Activated B cell treated with CpG ODN at 0.5 μM for 24 hours (primary cell): ENCODE results near the gene HOMER1. TPM values are rescaled to one million over a fixed set of nuclear protein-coding genes. Genes with fewer than 3 reads are reported as not detected.

Experiments
- ATAC-seq: fragments of 200-7000 bp; cut with Tn5 transposase; one replicate; pipeline ENCODE4 v1.10.0; 2021; ENCODE audit warnings: low read depth, mild to moderate bottlenecking, moderate library complexity
- CTCF ChIA-PET: fragments of 350-600 bp; sonication (Branson Sonifier 250); formaldehyde crosslinking; loops from one replicate; lab custom pipeline; 2021; ENCODE audit warnings: antibody characterized with exemption; lab: Charles Lee
- POLR2A ChIA-PET: fragments of 350-600 bp; sonication (Branson Sonifier 250); formaldehyde crosslinking; loops from one replicate; lab custom pipeline; 2021; ENCODE audit warnings: antibody characterized with exemption; lab: Charles Lee
- DNase-seq: peaks from one replicate; pipeline ENCODE4 v3.0.0; 2022
- H3K27ac Mint-ChIP-seq: one replicate; pipeline ENCODE4 v1.8.0; 2020; ENCODE audit warnings: mixed read lengths
- H3K27me3 Mint-ChIP-seq: one replicate; pipeline ENCODE4 v1.8.0; 2021; ENCODE audit warnings: mixed read lengths
- H3K36me3 Mint-ChIP-seq: one replicate; pipeline ENCODE4 v1.8.0; 2021; ENCODE audit warnings: low read depth, mixed read lengths
- H3K4me1 Mint-ChIP-seq: one replicate; pipeline ENCODE4 v1.8.0; 2021; ENCODE audit warnings: mixed read lengths
- H3K4me3 Mint-ChIP-seq: one replicate; pipeline ENCODE4 v1.8.0; 2020; ENCODE audit warnings: mild to moderate bottlenecking, mixed read lengths
- H3K9me3 Mint-ChIP-seq: one replicate; pipeline ENCODE4 v1.8.0; 2020; ENCODE audit warnings: mixed read lengths
- CTCF ChIP-seq: fragments of 200-600 bp; IDR thresholded peaks from one replicate; pipeline ENCODE4 v1.8.0; 2022; ENCODE audit warnings: antibody characterized with exemption, mild to moderate bottlenecking
- intact Hi-C: fragments of 100-400 bp; cut with micrococcal nuclease; formaldehyde crosslinking; loops from one replicate; pipeline ENCODE4 v1.15.1; 2024
- total RNA-seq: library from RNA; stranded (reverse); gene quantifications from 2 replicates; pipeline ENCODE4 v1.2.3, GENCODE V29; 2022

Gene HOMER1
- total RNA-seq, 1 donor from 2014 or later = 3.2 TPM

GRCh38 chr5:79529110-79529509 lies 15.2 kb upstream of the HOMER1 start:
- H3K27ac Mint-ChIP-seq = no peak overlapping the region
- H3K9me3 Mint-ChIP-seq = peaks cover 12% of the 10 kb centered on the region
- no peak overlapping the region for H3K4me3 Mint-ChIP-seq
- no peak for DNase-seq
- peaks cover 17% of the 10 kb centered on the region for H3K27me3 Mint-ChIP-seq
- intact Hi-C loops = no loop called here
- no peak for ATAC-seq
- POLR2A ChIA-PET = interaction anchor here (0.7 kb wide), 1 partner anchor 756 kb away, joined by 3 read pairs; no protein-coding TSS in a partner anchor
- H3K4me1 Mint-ChIP-seq = no peaks in the 10 kb centered on the region
- CTCF ChIA-PET = no interaction called here
- H3K36me3 Mint-ChIP-seq = peaks cover 6% of the 10 kb centered on the region
- no peak for TF ChIP-seq CTCF

- POLR2A ChIA-PET = interaction anchor here (0.7 kb wide), 1 partner anchor 11 kb away, joined by 4 read pairs; no protein-coding TSS in a partner anchor
- intact Hi-C loops = no loop called here
- H3K27me3 Mint-ChIP-seq = peaks cover 20% of the 10 kb centered on the region
Observed at GRCh38 chr5:79527431-79527830, 13.5 kb upstream of the HOMER1 start.

GRCh38 chr5:79526928-79527327 lies 13.0 kb upstream of the HOMER1 start:
- Mint-ChIP-seq H3K4me3 (no peak overlapping the region), H3K9me3 (peaks cover 12% of the 10 kb centered on the region), H3K27ac (no peak overlapping the region), H3K36me3 (peaks cover 6% of the 10 kb centered on the region), H3K27me3 (peaks cover 18% of the 10 kb centered on the region), H3K4me1 (no peaks in the 10 kb centered on the region)
- TF ChIP-seq CTCF = no peak
- DNase-seq (no peak), ATAC-seq (no peak)
- intact Hi-C loops = no loop called here
- ChIA-PET CTCF (no interaction called here), POLR2A (interaction anchor here (0.7 kb wide), 1 partner anchor 10 kb away, joined by 4 read pairs; no protein-coding TSS in a partner anchor)

More at GRCh38 chr5:79527431-79527830, 13.5 kb upstream of the HOMER1 start:
- no peak for TF ChIP-seq CTCF
- ATAC-seq (no peak), DNase-seq (no peak)
- Mint-ChIP-seq H3K9me3 (peaks cover 12% of the 10 kb centered on the region), H3K36me3 (peaks cover 6% of the 10 kb centered on the region), H3K27ac (no peak overlapping the region), H3K4me3 (no peak overlapping the region), H3K4me1 (no peaks in the 10 kb centered on the region)
- CTCF ChIA-PET = no interaction called here

- ATAC-seq (no peak), DNase-seq (no peak)
- Mint-ChIP-seq H3K4me3 (no peak overlapping the region), H3K27ac (no peak overlapping the region), H3K36me3 (peaks cover 6% of the 10 kb centered on the region), H3K9me3 (peaks cover 12% of the 10 kb centered on the region), H3K4me1 (no peaks in the 10 kb centered on the region), H3K27me3 (peaks cover 18% of the 10 kb centered on the region)
- intact Hi-C loops = no loop called here
- TF ChIP-seq CTCF = no peak
- ChIA-PET CTCF (no interaction called here), POLR2A (no interaction called here)
Observed at GRCh38 chr5:79526493-79526892, 12.6 kb upstream of the HOMER1 start.

- peaks cover 6% of the 10 kb centered on the region for H3K36me3 Mint-ChIP-seq
- intact Hi-C loops = no loop called here
- CTCF ChIA-PET = no interaction called here
- peaks cover 4% of the 10 kb centered on the region for H3K4me1 Mint-ChIP-seq
- DNase-seq = no peak
- POLR2A ChIA-PET = no interaction called here
- H3K9me3 Mint-ChIP-seq = peaks cover 11% of the 10 kb centered on the region
- no peak for TF ChIP-seq CTCF
- no peak overlapping the region for H3K4me3 Mint-ChIP-seq
- H3K27me3 Mint-ChIP-seq = peaks cover 8% of the 10 kb centered on the region
- no peak for ATAC-seq
- no peak overlapping the region for H3K27ac Mint-ChIP-seq
Observed at GRCh38 chr5:79521156-79521555, 7.2 kb upstream of the HOMER1 start.
